ENCODE measurements around the gene TRABD2B. TPM values are rescaled to one million over a fixed set of nuclear protein-coding genes. Genes with fewer than 3 reads are reported as not detected.

The TRABD2B gene
- total RNA-seq, 1 donor = under 0.01 TPM

DNA sequence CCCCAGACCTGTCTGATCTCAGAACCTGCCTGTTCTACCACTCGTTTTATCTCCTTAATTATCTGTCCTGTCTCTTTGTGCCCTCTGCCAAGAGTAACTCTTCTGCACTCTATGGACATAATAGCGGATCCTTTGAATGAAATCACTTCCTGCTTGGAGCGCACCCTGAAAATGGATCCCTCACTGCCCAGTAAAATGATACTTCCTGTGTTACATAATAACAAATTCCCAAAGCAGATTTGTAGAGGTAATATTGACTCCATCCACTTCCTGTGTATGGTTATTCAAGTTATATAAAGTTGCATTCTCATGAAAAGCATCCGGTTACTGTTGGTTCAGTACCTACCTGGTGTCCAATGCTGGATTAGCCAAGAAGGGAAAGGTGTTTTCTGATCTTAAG lies 246.0 kb downstream of the TRABD2B start:
- no peaks in the 10 kb centered on the region for H4K20me1 ChIP-seq (ENCODE audit: insufficient read depth, low read length)
- H3K79me2 ChIP-seq (ENCODE audit: insufficient read depth, low read length) = no peaks in the 10 kb centered on the region
- no peaks in the 10 kb centered on the region for H3K36me3 ChIP-seq (ENCODE audit: insufficient read depth, low read length)
- H3K27ac ChIP-seq (ENCODE audit: low read depth, low read length) = no peak overlapping the region
- no peak for DNase-seq (ENCODE audit: insufficient read length, low spot score, missing footprints)
- no peak overlapping the region for H3K4me2 ChIP-seq (ENCODE audit: insufficient read depth, low read length)
- H3K27me3 ChIP-seq (ENCODE audit: insufficient read depth, low read length) = no peaks in the 10 kb centered on the region
- no peak overlapping the region for H3K4me3 ChIP-seq (ENCODE audit: insufficient read depth, low read length)
- H3K9me3 ChIP-seq (ENCODE audit: low read depth, low read length) = no peaks in the 10 kb centered on the region
- H3K4me1 ChIP-seq (ENCODE audit: insufficient read depth, low read length) = no peaks in the 10 kb centered on the region
- no peak overlapping the region for H2AFZ ChIP-seq (ENCODE audit: low read length)
- TF ChIP-seq, protein P1, sequence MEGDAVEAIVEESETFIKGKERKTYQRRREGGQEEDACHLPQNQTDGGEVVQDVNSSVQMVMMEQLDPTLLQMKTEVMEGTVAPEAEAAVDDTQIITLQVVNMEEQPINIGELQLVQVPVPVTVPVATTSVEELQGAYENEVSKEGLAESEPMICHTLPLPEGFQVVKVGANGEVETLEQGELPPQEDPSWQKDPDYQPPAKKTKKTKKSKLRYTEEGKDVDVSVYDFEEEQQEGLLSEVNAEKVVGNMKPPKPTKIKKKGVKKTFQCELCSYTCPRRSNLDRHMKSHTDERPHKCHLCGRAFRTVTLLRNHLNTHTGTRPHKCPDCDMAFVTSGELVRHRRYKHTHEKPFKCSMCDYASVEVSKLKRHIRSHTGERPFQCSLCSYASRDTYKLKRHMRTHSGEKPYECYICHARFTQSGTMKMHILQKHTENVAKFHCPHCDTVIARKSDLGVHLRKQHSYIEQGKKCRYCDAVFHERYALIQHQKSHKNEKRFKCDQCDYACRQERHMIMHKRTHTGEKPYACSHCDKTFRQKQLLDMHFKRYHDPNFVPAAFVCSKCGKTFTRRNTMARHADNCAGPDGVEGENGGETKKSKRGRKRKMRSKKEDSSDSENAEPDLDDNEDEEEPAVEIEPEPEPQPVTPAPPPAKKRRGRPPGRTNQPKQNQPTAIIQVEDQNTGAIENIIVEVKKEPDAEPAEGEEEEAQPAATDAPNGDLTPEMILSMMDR (IDR thresholded peaks at IDR 0.05; ENCODE audit: extremely low read depth, low read depth, low read length) = no peak

DNA sequence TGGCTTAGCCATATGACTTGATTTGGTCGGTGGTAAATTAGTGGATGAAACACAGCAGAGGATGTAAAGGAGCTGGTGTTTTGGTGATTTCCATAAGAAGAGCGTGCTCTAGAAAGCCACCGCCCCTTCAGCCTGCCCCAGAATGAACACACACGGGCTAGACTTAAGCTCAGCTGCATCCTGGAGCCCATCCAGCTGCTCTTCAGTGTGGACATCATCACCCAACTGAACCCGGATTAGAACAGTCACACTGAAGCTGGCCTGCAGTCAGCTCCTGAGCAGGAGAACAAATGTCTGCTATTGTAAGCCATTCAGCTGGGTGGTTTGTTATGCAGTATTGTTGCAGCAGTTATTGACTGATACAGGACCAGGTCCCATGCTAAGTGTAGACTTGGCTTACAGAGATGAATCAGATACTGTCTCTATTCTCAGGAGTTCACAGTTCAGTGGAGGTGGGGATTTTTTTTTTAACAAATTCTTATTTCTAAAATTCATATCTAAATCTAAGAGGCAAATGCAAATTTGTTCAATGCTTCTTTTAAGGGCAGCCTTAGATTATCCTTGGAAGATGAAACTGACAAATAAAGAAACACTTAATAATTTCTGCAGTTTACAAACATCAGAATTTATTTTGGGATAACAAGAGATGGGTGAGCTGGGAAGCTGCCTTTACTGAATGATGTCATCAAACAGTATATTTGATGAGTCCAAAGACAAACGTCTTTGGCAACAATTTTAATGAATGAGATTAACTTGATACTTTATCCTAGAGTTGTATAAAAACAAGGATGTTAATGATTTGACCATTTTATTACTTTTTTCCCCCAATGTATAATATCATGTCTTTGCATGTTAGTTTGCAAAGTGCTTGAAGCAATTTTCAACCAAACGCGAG lies 251.2 kb downstream of the TRABD2B start:
- H3K79me2 ChIP-seq (ENCODE audit: insufficient read depth, low read length) = no peaks in the 10 kb centered on the region
- no peak overlapping the region for H3K4me2 ChIP-seq (ENCODE audit: insufficient read depth, low read length)
- no peaks in the 10 kb centered on the region for H4K20me1 ChIP-seq (ENCODE audit: insufficient read depth, low read length)
- no peaks in the 10 kb centered on the region for H3K9me3 ChIP-seq (ENCODE audit: low read depth, low read length)
- DNase-seq (ENCODE audit: insufficient read length, low spot score, missing footprints) = no peak
- no peaks in the 10 kb centered on the region for H3K4me1 ChIP-seq (ENCODE audit: insufficient read depth, low read length)
- H3K27me3 ChIP-seq (ENCODE audit: insufficient read depth, low read length) = no peaks in the 10 kb centered on the region
- no peak overlapping the region for H2AFZ ChIP-seq (ENCODE audit: low read length)
- TF ChIP-seq, protein P1 (IDR thresholded peaks at IDR 0.05; ENCODE audit: extremely low read depth, low read depth, low read length) = no peak
- no peak overlapping the region for H3K27ac ChIP-seq (ENCODE audit: low read depth, low read length)
- no peaks in the 10 kb centered on the region for H3K36me3 ChIP-seq (ENCODE audit: insufficient read depth, low read length)
- H3K4me3 ChIP-seq (ENCODE audit: insufficient read depth, low read length) = no peak overlapping the region

DNA sequence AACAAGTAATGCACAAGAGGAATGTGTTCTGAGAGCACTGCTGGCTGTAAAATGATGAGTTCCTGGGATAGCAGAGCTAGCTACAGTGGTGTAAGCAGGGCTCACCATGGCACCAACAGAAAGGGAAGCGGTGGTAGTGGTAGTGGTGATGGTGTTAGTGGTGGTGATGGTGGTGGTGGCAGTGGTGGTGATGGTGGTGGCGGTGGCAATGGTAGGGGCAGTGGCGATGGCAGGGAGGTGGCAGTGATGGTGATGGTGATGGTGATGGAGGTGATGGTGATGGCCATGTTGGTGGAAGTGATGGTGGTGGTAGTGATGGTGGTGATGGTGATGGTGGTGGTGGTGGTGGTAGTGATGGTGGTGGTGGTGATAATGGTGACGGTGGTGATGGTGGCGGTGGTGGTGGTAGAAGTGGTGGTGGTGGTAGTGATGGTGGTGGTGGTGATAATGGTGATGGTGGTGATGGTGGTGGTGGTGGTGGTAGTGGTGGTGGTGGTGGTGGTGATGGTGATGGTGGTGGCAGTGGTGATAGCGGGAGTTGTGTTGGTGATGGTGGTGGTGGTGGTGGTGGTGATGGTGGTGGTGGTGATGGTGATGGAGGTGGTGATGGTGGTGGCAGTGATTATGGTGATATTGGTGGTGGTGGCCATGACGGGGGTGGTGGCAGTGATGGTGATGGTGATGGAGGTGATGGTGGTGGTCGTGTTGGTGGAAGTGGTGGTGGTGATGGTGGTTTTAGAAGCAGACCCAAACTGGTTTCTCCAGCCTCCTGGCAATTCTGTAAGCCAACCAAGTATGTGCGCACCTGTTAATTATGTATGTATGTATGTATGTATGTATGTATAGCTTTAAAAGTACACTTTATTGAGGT lies 254.1 kb downstream of the TRABD2B start:
- Histone ChIP-seq H3K79me2 (ENCODE audit: insufficient read depth, low read length) (no peaks in the 10 kb centered on the region), H3K27ac (ENCODE audit: low read depth, low read length) (no peak overlapping the region), H3K4me2 (ENCODE audit: insufficient read depth, low read length) (no peak overlapping the region), H3K9me3 (ENCODE audit: low read depth, low read length) (no peaks in the 10 kb centered on the region), H3K4me1 (ENCODE audit: insufficient read depth, low read length) (no peaks in the 10 kb centered on the region), H2AFZ (ENCODE audit: low read length) (no peak overlapping the region), H4K20me1 (ENCODE audit: insufficient read depth, low read length) (no peaks in the 10 kb centered on the region), H3K27me3 (ENCODE audit: insufficient read depth, low read length) (peaks cover 4% of the 10 kb centered on the region), H3K36me3 (ENCODE audit: insufficient read depth, low read length) (no peaks in the 10 kb centered on the region), H3K4me3 (ENCODE audit: insufficient read depth, low read length) (no peak overlapping the region)
- TF ChIP-seq, protein P1 (IDR thresholded peaks at IDR 0.05; ENCODE audit: extremely low read depth, low read depth, low read length) = no peak
- no peak for DNase-seq (ENCODE audit: insufficient read length, low spot score, missing footprints)

Measured in osteoblast (primary cell).